ENCODE results near the gene GJA9.
"Not testable (repeated sequence)": the region's sequence is repeated elsewhere in the genome, so short reads cannot be mapped to it uniquely, and the experiment has no call there.

GJA9 gene

GRCh38 chr1:38881487-38881886 lies at the start of gene GJA9:
TSS of gene GJA9 (minus strand) at chr1:38881587. CDS start at chr1:38876098, 5,489 bp downstream.
- DNase-seq, result no peak

- no peak for DNase-seq
Measured at GRCh38 chr1:38929476-38929875, 48.1 kb upstream of the GJA9 start.

GRCh38 chr1:38929054-38929453 lies 47.7 kb upstream of the GJA9 start:
- no peak for DNase-seq

GRCh38 chr1:38926091-38926490 lies 44.7 kb upstream of the GJA9 start:
- DNase-seq, result no peak

- DNase-seq, result no peak
Measured at GRCh38 chr1:38925391-38925790, 44.0 kb upstream of the GJA9 start.

GRCh38 chr1:38923607-38924006 lies 42.2 kb upstream of the GJA9 start:
- DNase-seq, result no peak

GRCh38 chr1:38919130-38919529 lies 37.7 kb upstream of the GJA9 start:
- DNase-seq, result no peak

- DNase-seq, result no peak
Measured at GRCh38 chr1:38918568-38918967, 37.2 kb upstream of the GJA9 start.

GRCh38 chr1:38917772-38918171 lies 36.4 kb upstream of the GJA9 start:
- DNase-seq, result no peak

- DNase-seq, result no peak
Measured at GRCh38 chr1:38917337-38917736, 36.0 kb upstream of the GJA9 start.

- no peak for DNase-seq
Measured at GRCh38 chr1:38915352-38915948, 34.1 kb upstream of the GJA9 start.

GRCh38 chr1:38914908-38915307 lies 33.5 kb upstream of the GJA9 start:
- not testable (repeated sequence) for DNase-seq

GRCh38 chr1:38908821-38909220 lies 27.4 kb upstream of the GJA9 start:
- no peak for DNase-seq

GRCh38 chr1:38905985-38906384 lies 24.6 kb upstream of the GJA9 start:
- DNase-seq, result no peak

GRCh38 chr1:38899560-38899959 lies 18.2 kb upstream of the GJA9 start:
- DNase-seq, result no peak

- DNase-seq, result no peak
Measured at GRCh38 chr1:38898653-38899230, 17.4 kb upstream of the GJA9 start.

GRCh38 chr1:38896169-38896568 lies 14.8 kb upstream of the GJA9 start:
- DNase-seq, result no peak

GRCh38 chr1:38892976-38893375 lies 11.6 kb upstream of the GJA9 start:
- DNase-seq, result no peak

GRCh38 chr1:38891753-38892152 lies 10.4 kb upstream of the GJA9 start:
- DNase-seq, result no peak

- DNase-seq, result no peak
Measured at GRCh38 chr1:38889589-38889988, 8.2 kb upstream of the GJA9 start.

- no peak for DNase-seq
Measured at GRCh38 chr1:38888423-38889333, 7.3 kb upstream of the GJA9 start.

GRCh38 chr1:38885092-38885491 lies 3.7 kb upstream of the GJA9 start:
- no peak for DNase-seq

- no peak for DNase-seq
Measured at GRCh38 chr1:38875811-38876210, 5.6 kb downstream of the GJA9 start.

All from NCI-H774 (cell line).